NT2/D1 (cell line): ENCODE results near the gene CPN2.

ENCODE experiments used
- SUZ12 ChIP-seq: IDR thresholded peaks from 2 replicates; pipeline ENCODE4 v1.6.1; 2011; ENCODE audit not compliant: insufficient read length, insufficient read depth; ENCODE audit errors: extremely low read depth
- YY1 ChIP-seq: IDR thresholded peaks from 2 replicates; pipeline ENCODE4 v1.6.1; 2011; ENCODE audit not compliant: insufficient read length, insufficient read depth
- ZNF274 ChIP-seq: IDR thresholded peaks from 2 replicates; pipeline ENCODE4 v1.6.1; 2011; ENCODE audit warnings: mild to moderate bottlenecking, low read depth, low read length

DNA sequence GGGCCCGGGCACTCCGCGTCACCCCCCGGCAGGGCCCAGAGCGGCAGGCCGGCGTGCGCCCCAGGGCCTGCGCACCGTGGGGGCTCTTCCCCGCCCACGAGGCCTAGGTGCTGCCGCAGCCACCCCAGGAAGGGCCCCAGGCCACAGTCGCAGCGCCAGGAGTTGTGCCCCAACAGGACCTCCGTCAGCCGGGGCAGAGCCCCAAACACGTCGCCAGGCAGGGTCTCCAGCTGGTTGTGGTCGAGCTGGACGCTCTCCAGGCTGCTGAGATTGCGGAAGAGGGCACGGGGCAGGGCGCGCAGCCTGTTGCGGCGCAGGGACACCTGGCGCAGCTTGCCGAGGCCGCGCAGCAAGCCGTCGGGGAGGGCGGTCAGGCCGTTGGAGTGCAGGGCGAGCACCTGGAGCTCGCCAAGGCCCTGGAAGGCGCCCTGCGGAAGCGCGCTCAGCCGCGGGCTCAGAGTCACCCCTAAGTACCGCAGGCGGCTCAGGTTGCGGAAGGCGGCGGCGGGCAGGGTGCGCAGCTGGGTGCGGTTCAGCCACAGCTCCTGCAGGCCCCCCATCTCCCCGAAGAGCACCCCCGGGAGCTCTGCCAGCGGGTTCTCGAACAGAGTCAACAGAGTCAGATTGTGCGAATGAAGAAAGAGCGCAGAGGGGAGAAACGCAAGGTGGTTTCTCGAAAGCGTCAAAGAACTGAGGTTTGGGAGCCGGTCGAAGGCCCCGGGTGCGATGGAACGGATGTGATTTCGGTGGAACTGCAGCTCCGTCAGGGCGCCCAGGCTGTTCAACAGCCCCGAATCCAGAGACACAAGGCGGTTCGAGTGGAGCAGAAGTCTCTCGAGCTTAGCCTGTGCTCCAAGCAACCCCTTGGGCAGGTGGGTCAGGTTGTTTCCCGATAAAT is 46.0 kb upstream of the CPN2 start:
- TF ChIP-seq ZNF274 (no peak), YY1 (no peak), SUZ12 (no peak)
